Activated CD8-positive, alpha-beta memory T cell treated with anti-CD3 and anti-CD28 coated beads for 36 hours (primary cell): ENCODE results near the gene RLN1. TPM values are rescaled to one million over a fixed set of nuclear protein-coding genes. Genes with fewer than 3 reads are reported as not detected.
"Not testable (repeated sequence)": the region's sequence is repeated elsewhere in the genome, so short reads cannot be mapped to it uniquely, and the experiment has no call there.

ENCODE experiments used
- CTCF ChIA-PET: fragments of 350-600 bp; sonication (Branson Sonifier 250); formaldehyde crosslinking; loops from one replicate; lab custom pipeline; 2021; ENCODE audit warnings: antibody characterized with exemption; lab: Charles Lee
- POLR2A ChIA-PET: fragments of 350-600 bp; sonication (Branson Sonifier 250); formaldehyde crosslinking; loops from one replicate; lab custom pipeline; 2021; ENCODE audit warnings: antibody characterized with exemption; lab: Charles Lee
- total RNA-seq, 2 experiments: library from RNA; stranded (reverse); gene quantifications; one replicate each; pipeline ENCODE4 v1.2.3, GENCODE V29; 2021

The RLN1 gene
- total RNA-seq, 2 experiments from 2014 or later = 1.1 to 1.3 TPM

- CTCF ChIA-PET = no interaction called here
- POLR2A ChIA-PET = no interaction called here
These were observed 12.7 kb downstream of the RLN1 start for GRCh38 chr9:5326893-5327548.

GRCh38 chr9:5326187-5326586 is 13.5 kb downstream of the RLN1 start:
- CTCF ChIA-PET = no interaction called here
- POLR2A ChIA-PET = no interaction called here

- POLR2A ChIA-PET = not testable (repeated sequence)
These were observed 18.1 kb downstream of the RLN1 start for GRCh38 chr9:5321601-5322000.

GRCh38 chr9:5321058-5321457 is 18.6 kb downstream of the RLN1 start:
- CTCF ChIA-PET = no interaction called here
- POLR2A ChIA-PET = no interaction called here

More at GRCh38 chr9:5321601-5322000, 18.1 kb downstream of the RLN1 start:
- CTCF ChIA-PET = not testable (repeated sequence)

GRCh38 chr9:5316406-5316805 is 23.3 kb downstream of the RLN1 start:
- CTCF ChIA-PET, POLR2A ChIA-PET: not testable (repeated sequence)

GRCh38 chr9:5315187-5315923 is 24.3 kb downstream of the RLN1 start:
- ChIA-PET CTCF (no interaction called here), POLR2A (no interaction called here)

- ChIA-PET POLR2A (interaction anchor here (0.8 kb wide), 1 partner anchor 1242 kb away, joined by 4 read pairs; no protein-coding TSS in a partner anchor), CTCF (no interaction called here)
These were observed 28.8 kb downstream of the RLN1 start for GRCh38 chr9:5310851-5311250.

GRCh38 chr9:5305741-5306140 is 33.9 kb downstream of the RLN1 start:
- CTCF ChIA-PET = interaction anchor here (0.7 kb wide), 2 partner anchors 91 to 321 kb away, joined by 3 read pairs; partner anchors contain the start of gene JAK2
- POLR2A ChIA-PET = no interaction called here

- CTCF ChIA-PET, POLR2A ChIA-PET: not testable (repeated sequence)
These were observed 35.6 kb downstream of the RLN1 start, which contains the start of gene RLN2 for GRCh38 chr9:5303840-5304795. TSS of gene RLN2 (minus strand) at chr9:5304716. CDS start at chr9:5304580, 136 bp downstream.

GRCh38 chr9:5301544-5301943 is 38.1 kb downstream of the RLN1 start:
- ChIA-PET POLR2A (no interaction called here), CTCF (no interaction called here)

GRCh38 chr9:5292141-5292540 is 47.5 kb downstream of the RLN1 start:
- CTCF ChIA-PET = no interaction called here
- POLR2A ChIA-PET = no interaction called here

GRCh38 chr9:5288591-5288990 is 51.1 kb downstream of the RLN1 start:
- ChIA-PET POLR2A (no interaction called here), CTCF (no interaction called here)

GRCh38 chr9:5286262-5286661 is 53.4 kb downstream of the RLN1 start:
- CTCF ChIA-PET = no interaction called here

More at GRCh38 chr9:5286262-5286661, 53.4 kb downstream of the RLN1 start:
- POLR2A ChIA-PET = no interaction called here

Other genes with a start within 250 kb of the RLN1 start
- gene INSL6, start 154.2 kb downstream of the RLN1 start, total RNA-seq = not detected
- gene INSL4, start 108.5 kb downstream of the RLN1 start, total RNA-seq = not detected
- 1 to 10 TPM; 2.4 to 2.8 TPM for gene RLN2, start 35.2 kb downstream of the RLN1 start, total RNA-seq
- 10 to 100 TPM; 31.8 to 35.7 TPM for gene PLGRKT, start 98.0 kb upstream of the RLN1 start, total RNA-seq
- gene CD274, start 110.7 kb upstream of the RLN1 start, total RNA-seq = 10 to 100 TPM; 19.3 to 20.3 TPM
- gene PDCD1LG2, start 170.7 kb upstream of the RLN1 start, total RNA-seq = under 1 TPM; 0.25 to 0.51 TPM